B cell (primary cell): ENCODE results near the gene LHFPL6. TPM values are rescaled to one million over a fixed set of nuclear protein-coding genes. Genes with fewer than 3 reads are reported as not detected.

Experiments
- ATAC-seq: fragments of 200-7000 bp; cut with Tn5 transposase; one replicate; pipeline ENCODE4 v1.10.0; 2021; ENCODE audit warnings: low read depth, mild to moderate bottlenecking, moderate number of reproducible peaks, moderate library complexity
- CTCF ChIA-PET: fragments of 350-600 bp; sonication (Branson Sonifier 250); formaldehyde crosslinking; loops from one replicate; lab custom pipeline; 2021; ENCODE audit warnings: antibody characterized with exemption, inconsistent platforms; lab: Charles Lee
- POLR2A ChIA-PET: fragments of 350-600 bp; sonication (Branson Sonifier 250); formaldehyde crosslinking; loops from one replicate; lab custom pipeline; 2021; ENCODE audit warnings: antibody characterized with exemption; lab: Charles Lee
- DNase-seq: peaks from one replicate; pipeline ENCODE4 v3.0.0; 2013
- H2AFZ ChIP-seq: 2 replicates; pipeline ENCODE4 v1.6.1; 2012; ENCODE audit warnings: mild to moderate bottlenecking, low read depth, low read length; ENCODE audit not compliant: insufficient read depth, poor library complexity, severe bottlenecking
- H3K27ac ChIP-seq, 2 donors: 1 replicate in 1 of 2; 2 replicates in 1 of 2; pipeline ENCODE4 v1.5.1; 2012 to 2013; ENCODE audit warnings: low read length in 2 of 2, mild to moderate bottlenecking in 2 of 2, moderate library complexity in 1 of 2
- H3K27me3 ChIP-seq, 4 experiments: fragments of 200-600 bp in 1 of 4; sonication (generic) in 1 of 4; replicated peaks in 1 of 4; 1 replicate in 2 of 4; 2 replicates in 2 of 4; pipeline versions ENCODE4 v1.6.1 to v1.7.0; 2013 to 2016; ENCODE audit warnings: low read length in 3 of 4, mild to moderate bottlenecking in 2 of 4, mixed read lengths in 1 of 4, moderate library complexity in 1 of 4; ENCODE audit not compliant: insufficient read depth in 4 of 4, control insufficient read depth in 3 of 4; ENCODE audit errors: control extremely low read depth in 1 of 4
- H3K36me3 ChIP-seq, 2 experiments: replicated peaks in 1 of 2; 1 replicate in 1 of 2; 2 replicates in 1 of 2; pipeline versions ENCODE4 v1.6.1 to v1.7.1; 2013; ENCODE audit warnings: low read length in 1 of 2; ENCODE audit not compliant: insufficient read depth in 2 of 2, control insufficient read depth in 1 of 2; ENCODE audit errors: control extremely low read depth in 1 of 2, extremely low read depth in 1 of 2
- H3K4me1 ChIP-seq, 2 donors: fragments of 200-600 bp in 1 of 2; sonication (generic) in 1 of 2; 1 replicate in 1 of 2; 2 replicates in 1 of 2; pipeline versions ENCODE4 v1.5.1 to v1.6.1; 2013 to 2017; ENCODE audit warnings: low read length in 2 of 2; ENCODE audit not compliant: control insufficient read depth in 2 of 2, insufficient read depth in 2 of 2
- H3K4me2 ChIP-seq: replicated peaks from 2 replicates; pipeline ENCODE3; 2012; ENCODE audit warnings: mild to moderate bottlenecking, low read depth, low read length; ENCODE audit not compliant: poor library complexity, severe bottlenecking
- H3K4me3 ChIP-seq, 5 experiments: fragments of 200-600 bp in 1 of 5; sonication (generic) in 1 of 5; 1 replicate in 3 of 5; 2 replicates in 2 of 5; pipeline versions ENCODE4 v1.5.1 to v1.7.0; 2011 to 2016; ENCODE audit warnings: low read length in 4 of 5, mild to moderate bottlenecking in 4 of 5, low read depth in 2 of 5, control low read depth in 1 of 5, moderate library complexity in 1 of 5; ENCODE audit not compliant: insufficient read depth in 1 of 5; ENCODE audit errors: control extremely low read depth in 1 of 5, extremely low read depth in 1 of 5
- H3K79me2 ChIP-seq: fragments of 200-600 bp; sonication (generic); one replicate; pipeline ENCODE4 v1.6.0; 2016; ENCODE audit warnings: low read length; ENCODE audit not compliant: control insufficient read depth, insufficient read depth
- H3K9ac ChIP-seq: fragments of 200-600 bp; sonication (generic); 2 replicates; pipeline ENCODE4 v1.6.1; 2017; ENCODE audit warnings: mild to moderate bottlenecking, low read length, moderate library complexity
- H3K9me3 ChIP-seq, 3 donors: one replicate each; pipeline versions ENCODE4 v1.6.1 to v1.7.1; 2013; ENCODE audit warnings: low read length in 2 of 3; ENCODE audit not compliant: control insufficient read depth in 2 of 3, insufficient read depth in 1 of 3; ENCODE audit errors: control extremely low read depth in 1 of 3
- H4K20me1 ChIP-seq: 2 replicates; pipeline ENCODE4 v1.6.0; 2012; ENCODE audit warnings: mild to moderate bottlenecking, low read length; ENCODE audit not compliant: insufficient read depth, control insufficient read depth, poor library complexity, severe bottlenecking
- H3K27ac Mint-ChIP-seq: one replicate; pipeline ENCODE4 v1.8.0; 2021; ENCODE audit warnings: mixed read lengths
- H3K27me3 Mint-ChIP-seq: one replicate; pipeline ENCODE4 v1.8.0; 2021; ENCODE audit warnings: mixed read lengths
- H3K4me1 Mint-ChIP-seq: one replicate; pipeline ENCODE4 v1.8.0; 2021; ENCODE audit warnings: mixed read lengths
- H3K4me3 Mint-ChIP-seq: one replicate; pipeline ENCODE4 v1.8.0; 2021; ENCODE audit warnings: mixed read lengths
- H3K9me3 Mint-ChIP-seq: one replicate; pipeline ENCODE4 v1.8.0; 2022; ENCODE audit warnings: mixed read lengths; ENCODE audit not compliant: insufficient read depth
- EZH2 ChIP-seq: IDR thresholded peaks from 2 replicates; pipeline ENCODE4 v1.6.1; 2012; ENCODE audit warnings: borderline replicate concordance, low read depth, mild to moderate bottlenecking, moderate library complexity, low read length; ENCODE audit not compliant: insufficient read depth, poor library complexity, severe bottlenecking
- WGBS: methylation state at CpG from one replicate; pipeline ENCODE4 v1.1.5; 2013; ENCODE audit warnings: missing lambda C conversion rate; ENCODE audit not compliant: insufficient coverage; 5-methylcytosine and 5-hydroxymethylcytosine counted together
- intact Hi-C: fragments of 100-400 bp; cut with micrococcal nuclease; formaldehyde crosslinking; loops from one replicate; pipeline ENCODE4 v1.10.0; 2022
- polyA plus RNA-seq: library from polyadenylated mRNA; depleted of rRNA; stranded (reverse); fragments of >200 nt; gene quantifications from 2 replicates; pipeline ENCODE4 v1.2.3, GENCODE V29; 2012
- total RNA-seq, 2 donors: library from RNA; stranded (reverse); fragments of 120-200 nt in 1 of 2; gene quantifications; 1 replicate in 1 of 2; 2 replicates in 1 of 2; pipeline versions ENCODE4 v1.2.3 to v1.2.4, GENCODE V29; 2013 to 2022
- TF ChIP-seq, protein P1 (sequence below): fragments of 200-600 bp; IDR thresholded peaks from one replicate; pipeline ENCODE4 v1.8.0; 2022; ENCODE audit warnings: antibody characterized with exemption, mild to moderate bottlenecking

LHFPL6 gene
- total and polyA plus RNA-seq, 2 donors (not counting 1 experiment from before 2014, with no cell fraction given), result 0.01 TPM; not detected in 1

GRCh38 chr13:39635564-39635963 is 32.6 kb upstream of the LHFPL6 start:
- peaks cover 45% of the 10 kb centered on the region for H3K27me3 Mint-ChIP-seq
- CTCF ChIA-PET, result interaction anchor here (1.3 to 1.7 kb wide), 2 partner anchors 8 to 19 kb away, joined by 3 to 4 read pairs; no protein-coding TSS in a partner anchor
- Histone ChIP-seq H4K20me1 (no peaks in the 10 kb centered on the region), H3K79me2 (no peaks in the 10 kb centered on the region), H3K9me3 (peaks cover 0 to 15% (median 14%) of the 10 kb centered on the region in 3 donors), H3K9ac (no peak overlapping the region), H3K36me3 (no peaks in the 10 kb centered on the region), H3K4me2 (no peak overlapping the region), H3K4me3 (no peak overlapping the region), H3K27me3 (peaks cover 0 to 8% (median 5%) of the 10 kb centered on the region in 4 experiments), H2AFZ (no peak overlapping the region), H3K27ac (no peak overlapping the region), H3K4me1 (no peaks in the 10 kb centered on the region)
- TF ChIP-seq EZH2, result no peak
- TF ChIP-seq, protein P1, sequence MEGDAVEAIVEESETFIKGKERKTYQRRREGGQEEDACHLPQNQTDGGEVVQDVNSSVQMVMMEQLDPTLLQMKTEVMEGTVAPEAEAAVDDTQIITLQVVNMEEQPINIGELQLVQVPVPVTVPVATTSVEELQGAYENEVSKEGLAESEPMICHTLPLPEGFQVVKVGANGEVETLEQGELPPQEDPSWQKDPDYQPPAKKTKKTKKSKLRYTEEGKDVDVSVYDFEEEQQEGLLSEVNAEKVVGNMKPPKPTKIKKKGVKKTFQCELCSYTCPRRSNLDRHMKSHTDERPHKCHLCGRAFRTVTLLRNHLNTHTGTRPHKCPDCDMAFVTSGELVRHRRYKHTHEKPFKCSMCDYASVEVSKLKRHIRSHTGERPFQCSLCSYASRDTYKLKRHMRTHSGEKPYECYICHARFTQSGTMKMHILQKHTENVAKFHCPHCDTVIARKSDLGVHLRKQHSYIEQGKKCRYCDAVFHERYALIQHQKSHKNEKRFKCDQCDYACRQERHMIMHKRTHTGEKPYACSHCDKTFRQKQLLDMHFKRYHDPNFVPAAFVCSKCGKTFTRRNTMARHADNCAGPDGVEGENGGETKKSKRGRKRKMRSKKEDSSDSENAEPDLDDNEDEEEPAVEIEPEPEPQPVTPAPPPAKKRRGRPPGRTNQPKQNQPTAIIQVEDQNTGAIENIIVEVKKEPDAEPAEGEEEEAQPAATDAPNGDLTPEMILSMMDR, result no peak
- ATAC-seq (no peak), DNase-seq (no peak)
- intact Hi-C loops, result no loop called here
- POLR2A ChIA-PET, result no interaction called here
- peaks cover 15% of the 10 kb centered on the region for H3K9me3 Mint-ChIP-seq
- H3K4me3 Mint-ChIP-seq, result no peak overlapping the region
- no CpG with 5 or more reads among the region's 1 CpG for WGBS
- no peaks in the 10 kb centered on the region for H3K4me1 Mint-ChIP-seq
- no peak overlapping the region for H3K27ac Mint-ChIP-seq

DNA sequence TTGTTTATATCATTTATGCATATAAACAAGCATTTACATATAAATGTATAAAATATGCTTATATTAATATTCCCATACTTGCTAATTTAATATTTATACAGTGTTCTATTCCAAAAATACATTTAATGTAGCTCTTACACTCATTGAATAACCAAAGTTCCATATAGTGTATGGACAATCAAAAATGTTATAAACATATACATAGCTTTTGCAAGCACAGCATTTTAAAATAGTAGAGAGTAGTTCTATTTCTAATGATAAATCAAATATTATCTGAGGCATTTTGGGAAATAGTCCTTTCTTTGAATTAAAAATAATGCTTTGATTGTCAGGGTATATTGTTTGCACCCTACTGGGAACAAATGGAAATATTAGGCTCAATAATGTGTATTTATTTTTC is 30.0 kb upstream of the LHFPL6 start:
- intact Hi-C loops, result no loop called here
- no peak for DNase-seq
- no peaks in the 10 kb centered on the region for H3K4me1 Mint-ChIP-seq
- peaks cover 0 to 6% (median 3%) of the 10 kb centered on the region in 4 experiments for H3K27me3 ChIP-seq
- no peak overlapping the region for H3K4me3 Mint-ChIP-seq
- no peak for ATAC-seq
- TF ChIP-seq, protein P1, result no peak
- no peak for TF ChIP-seq EZH2
- H3K79me2 ChIP-seq, result no peaks in the 10 kb centered on the region
- H3K9me3 ChIP-seq, result peaks cover 0 to 14% (median 12%) of the 10 kb centered on the region in 3 donors
- no peak overlapping the region for H3K27ac Mint-ChIP-seq
- H2AFZ ChIP-seq, result no peak overlapping the region
- no peaks in the 10 kb centered on the region for H4K20me1 ChIP-seq
- H3K27me3 Mint-ChIP-seq, result peaks cover 31% of the 10 kb centered on the region
- H3K4me3 ChIP-seq, result no peak overlapping the region
- CTCF ChIA-PET, result no interaction called here
- no peaks in the 10 kb centered on the region for H3K36me3 ChIP-seq
- H3K4me2 ChIP-seq, result no peak overlapping the region
- H3K27ac ChIP-seq, result no peak overlapping the region
- H3K9ac ChIP-seq, result no peak overlapping the region
- no peaks in the 10 kb centered on the region for H3K4me1 ChIP-seq
- H3K9me3 Mint-ChIP-seq, result peaks cover 15% of the 10 kb centered on the region
- POLR2A ChIA-PET, result no interaction called here
